Measurements from ENCODE around the gene EIF5B. TPM values are rescaled to one million over a fixed set of nuclear protein-coding genes. Genes with fewer than 3 reads are reported as not detected.

The EIF5B gene
- total and polyA plus RNA-seq, 12 donors, result 64.5 to 176 (median 91.8) TPM

GRCh38 chr2:99395589-99396130, 58.5 kb downstream of the EIF5B start:
- Histone ChIP-seq H3K27me3 (no peaks in the 10 kb centered on the region), H3K4me1 (peaks cover 0 to 45% (median 5%) of the 10 kb centered on the region in 9 donors), H3K9me3 (no peaks in the 10 kb centered on the region), H3K36me3 (peaks cover 0 to 100% (median 67%) of the 10 kb centered on the region in 9 donors), H3K4me3 (no peak overlapping the region), H3K27ac (peak overlapping the region in 1 of 10 donors; percentile 10)
- intact Hi-C loops (cut with DNase I), result no loop called here
- WGBS, 2 donors, result 86 to 92% methylated on average over 3 of the region's 3 CpGs
- DNase-seq, result no peak
- TF ChIP-seq CTCF (IDR thresholded peaks at IDR 0.05), result no peak
- no peak for ATAC-seq

- no peaks in the 10 kb centered on the region for H3K9me3 ChIP-seq
- H3K4me1 ChIP-seq, result peaks cover 0 to 36% (median 4%) of the 10 kb centered on the region in 9 donors
- intact Hi-C loops (cut with DNase I), result no loop called here
- H3K4me3 ChIP-seq, result no peak overlapping the region
- no peaks in the 10 kb centered on the region for H3K27me3 ChIP-seq
- no peak for TF ChIP-seq CTCF (IDR thresholded peaks at IDR 0.05)
- 86 to 90% methylated on average over 3 of the region's 3 CpGs for WGBS, 2 donors
- ATAC-seq, result peak in 1 of 8 donors; percentile 8
- no peak for DNase-seq
- peak overlapping the region in 8 of 10 donors; percentile 41 to 77 (median 66) for H3K27ac ChIP-seq
- peaks cover 0 to 100% (median 75%) of the 10 kb centered on the region in 9 donors for H3K36me3 ChIP-seq
These were observed 60.2 kb downstream of the EIF5B start for GRCh38 chr2:99397266-99397920.

- H3K27ac ChIP-seq, result peak overlapping the region; percentile 25 to 77 (median 66)
- H3K4me1 ChIP-seq, result peaks cover 0 to 45% (median 5%) of the 10 kb centered on the region in 9 donors
- 60 to 79% methylated on average over 5 of the region's 5 CpGs for WGBS, 2 donors
These were observed 61.1 kb downstream of the EIF5B start for GRCh38 chr2:99398303-99398702.

GRCh38 chr2:99399063-99399462, 61.9 kb downstream of the EIF5B start:
- Histone ChIP-seq H3K27ac (peak overlapping the region; percentile 25 to 77 (median 66)), H3K36me3 (peaks cover 0 to 100% (median 77%) of the 10 kb centered on the region in 9 donors), H3K4me1 (peaks cover 0 to 49% (median 5%) of the 10 kb centered on the region in 9 donors), H3K27me3 (no peaks in the 10 kb centered on the region), H3K4me3 (no peak overlapping the region), H3K9me3 (no peaks in the 10 kb centered on the region)
- ATAC-seq, result no peak
- WGBS, 2 donors, result 75 to 80% methylated on average over 5 of the region's 5 CpGs
- DNase-seq, result no peak
- intact Hi-C loops (cut with DNase I), result no loop called here
- no peak for TF ChIP-seq CTCF (IDR thresholded peaks at IDR 0.05)

More at GRCh38 chr2:99398303-99398702, 61.1 kb downstream of the EIF5B start:
- intact Hi-C loops (cut with DNase I), result no loop called here
- no peak overlapping the region for H3K4me3 ChIP-seq
- H3K27me3 ChIP-seq, result no peaks in the 10 kb centered on the region
- H3K36me3 ChIP-seq, result peaks cover 0 to 100% (median 76%) of the 10 kb centered on the region in 9 donors
- peak in 1 of 2 donors; percentile 13 for DNase-seq
- no peaks in the 10 kb centered on the region for H3K9me3 ChIP-seq
- TF ChIP-seq CTCF (IDR thresholded peaks at IDR 0.05), result no peak
- ATAC-seq, result peak; percentile 44 to 87 (median 76)

Measured in heart right ventricle (tissue), 16 donors.